Measurements from ENCODE around the gene GNL1.

GRCh38 chr6:30571075-30571761 lies 14.9 kb upstream of the GNL1 start, which contains the start of gene ABCF1:
- TF ChIP-seq CTCF (IDR thresholded peaks at IDR 0.05; ENCODE audit: control extremely low read depth in 1 of 3, insufficient read depth in 1 of 3, low read depth in 1 of 3, low read length in 3 of 3): no peak
- TF ChIP-seq JUND (IDR thresholded peaks at IDR 0.05; ENCODE audit: low read length): no peak
- no peak for TF ChIP-seq CEBPB (IDR thresholded peaks at IDR 0.05; ENCODE audit: low read depth, low read length)

Data from H1 (cell line).